Activated naive CD8-positive, alpha-beta T cell treated with anti-CD3 and anti-CD28 coated beads, Interleukin-2, amount 50 U/mL, for 16 hours (primary cell): ENCODE measurements around the gene FAM72C.
"Not testable (repeated sequence)": the region's sequence is repeated elsewhere in the genome, so short reads cannot be mapped to it uniquely, and the experiment has no call there.

Source experiments
- DNase-seq: peaks from one replicate; pipeline ENCODE4 v3.0.0-alpha.2; 2020; ENCODE audit warnings: low read depth, low spot score

FAM72C gene

DNA sequence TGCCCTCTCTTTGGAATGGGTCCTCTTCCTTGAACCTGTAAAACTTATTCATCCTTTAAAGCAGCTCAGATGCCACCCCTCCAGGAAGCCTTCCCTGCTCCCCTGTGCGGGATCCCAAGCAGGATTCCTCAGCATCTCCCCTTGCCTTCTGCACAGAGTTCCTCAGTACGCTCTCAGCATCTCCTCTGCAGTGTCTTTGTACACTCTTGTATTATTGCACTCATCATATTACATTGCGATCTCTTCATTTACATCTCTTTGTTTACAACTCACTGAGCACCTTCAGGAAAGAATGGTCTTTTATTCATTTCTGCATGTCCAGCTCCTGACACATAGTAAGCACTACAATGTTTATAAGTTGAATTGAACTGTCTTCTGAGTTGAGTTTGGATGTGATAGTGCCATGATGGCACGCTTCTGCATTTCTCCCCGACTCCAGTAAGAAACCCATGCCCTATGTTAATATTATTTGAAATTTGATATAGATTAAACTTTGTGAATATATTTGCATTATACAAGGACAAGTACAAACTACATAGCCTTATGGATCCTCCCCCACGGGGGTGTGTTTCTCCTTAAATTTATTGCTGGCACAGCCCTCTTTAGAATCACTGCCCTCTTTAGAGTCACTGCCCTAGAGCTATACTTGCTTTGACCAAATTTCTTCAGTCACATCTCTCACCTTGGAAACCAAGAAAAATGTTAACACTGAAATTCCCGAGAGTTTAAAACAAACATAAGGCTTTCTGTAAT lies 13.1 kb upstream of the FAM72C start:
- not testable (repeated sequence) for DNase-seq

DNA sequence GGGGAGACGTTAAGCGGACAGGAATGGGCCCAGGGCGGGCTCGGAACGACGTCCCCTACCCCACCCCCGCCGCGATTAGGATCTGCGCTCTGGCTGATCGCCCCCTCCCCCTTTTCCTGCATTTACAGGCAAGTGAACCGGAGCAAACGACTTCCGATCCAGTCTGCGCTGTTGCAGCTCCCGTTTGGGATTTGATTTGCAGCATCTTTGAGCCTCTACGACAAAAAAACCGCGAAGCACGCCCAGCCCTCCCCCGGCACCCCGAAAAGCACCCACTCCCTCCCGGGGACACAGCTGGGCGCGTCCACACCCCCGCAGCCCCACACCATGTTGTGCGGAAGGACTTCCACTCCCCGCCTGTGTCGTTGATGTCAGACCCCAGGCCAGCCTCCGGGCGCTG lies 2.6 kb upstream of the FAM72C start:
- DNase-seq = not testable (repeated sequence)

DNA sequence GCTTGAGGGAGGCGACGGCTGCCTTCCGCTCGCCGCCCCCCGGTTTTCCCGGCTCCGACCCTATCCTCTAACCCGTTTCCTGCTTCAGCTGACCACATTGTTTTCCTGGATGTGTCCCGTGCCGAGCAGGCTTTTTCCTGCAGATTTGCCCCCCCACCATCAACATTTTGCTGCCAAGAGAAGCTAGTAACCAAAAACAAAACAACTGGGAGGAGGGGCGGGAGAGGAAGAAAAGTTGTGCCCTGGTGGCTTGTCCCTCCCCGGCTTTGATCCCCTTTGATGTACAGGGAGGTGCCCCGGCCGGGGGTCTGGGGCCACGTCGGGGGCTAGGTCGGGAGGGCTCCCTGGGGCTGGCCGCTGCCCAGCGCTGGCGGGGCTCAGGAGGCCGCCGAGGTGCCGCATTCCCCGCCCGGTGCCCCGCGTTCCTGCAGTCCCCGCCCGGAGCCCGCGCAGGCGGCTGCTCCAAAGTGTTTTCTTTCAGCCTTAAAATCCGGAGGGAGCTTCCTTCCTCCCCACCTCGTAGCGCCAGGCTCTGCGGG lies 2.2 kb upstream of the FAM72C start:
- DNase-seq = not testable (repeated sequence)

DNA sequence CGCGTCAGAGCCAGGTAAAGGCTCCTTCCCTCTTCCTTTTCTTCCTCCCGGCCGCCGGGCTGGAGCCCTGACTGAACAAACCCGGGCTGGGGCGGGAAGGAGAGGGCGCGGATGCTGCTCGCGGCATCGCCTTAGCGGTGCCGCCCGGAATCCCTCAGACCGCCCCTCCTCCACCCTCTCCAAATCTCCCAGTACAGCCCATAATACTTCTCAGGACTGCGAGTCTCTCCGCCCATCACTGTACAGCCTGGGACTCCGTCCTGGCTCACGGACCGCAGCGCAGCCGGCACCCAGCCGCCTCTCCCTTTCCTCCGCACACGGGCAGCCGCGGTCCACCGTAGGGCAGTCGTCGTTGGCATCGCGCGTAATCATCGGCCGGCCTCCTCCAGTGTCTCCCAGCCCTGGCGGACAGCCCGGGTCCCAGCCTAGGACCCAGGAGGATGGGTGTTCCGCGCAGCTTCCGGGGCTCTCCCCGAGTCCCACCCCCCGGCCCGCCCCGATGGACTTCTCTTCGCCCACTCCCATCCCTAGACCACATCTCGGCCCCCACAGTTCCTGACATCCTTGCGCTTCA lies 1.1 kb upstream of the FAM72C start:
- not testable (repeated sequence) for DNase-seq

DNA sequence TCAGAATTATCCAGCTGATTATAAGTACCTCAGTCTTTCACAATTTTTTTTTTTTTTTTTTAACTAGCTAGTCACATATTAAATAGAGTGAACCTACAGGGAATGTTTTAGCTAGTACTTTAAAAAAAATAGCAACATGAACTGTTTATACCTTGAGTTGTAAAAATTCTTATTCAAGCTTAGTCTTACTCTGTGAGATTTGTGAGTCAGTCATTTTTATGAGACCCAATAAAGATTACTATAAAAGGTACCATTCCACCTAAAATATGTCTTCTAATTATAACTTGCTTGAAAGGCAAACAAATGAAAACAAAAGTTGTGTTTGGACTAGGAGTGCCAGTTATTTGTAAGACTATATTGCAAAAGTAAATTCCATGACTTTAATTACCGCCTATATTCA lies 5.9 kb downstream of the FAM72C start:
- not testable (repeated sequence) for DNase-seq

DNA sequence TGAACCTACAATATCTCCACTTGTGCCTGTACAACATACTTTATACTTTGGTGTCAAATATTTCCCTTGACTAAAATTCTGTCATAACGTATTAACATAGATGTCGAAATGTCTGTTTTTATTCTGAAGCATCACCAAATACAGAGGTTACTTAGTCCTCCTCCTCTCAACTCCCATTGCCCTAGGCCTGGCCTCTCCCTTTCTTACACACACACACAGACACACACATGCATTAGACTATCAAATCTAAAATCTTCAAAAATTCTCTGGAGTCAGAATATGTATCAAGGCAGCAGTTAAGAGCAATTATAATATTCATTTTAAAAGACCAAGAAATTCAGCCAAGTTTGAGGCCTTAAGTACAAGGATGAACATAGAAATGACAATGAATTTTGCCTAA lies 7.5 kb downstream of the FAM72C start:
- not testable (repeated sequence) for DNase-seq

DNA sequence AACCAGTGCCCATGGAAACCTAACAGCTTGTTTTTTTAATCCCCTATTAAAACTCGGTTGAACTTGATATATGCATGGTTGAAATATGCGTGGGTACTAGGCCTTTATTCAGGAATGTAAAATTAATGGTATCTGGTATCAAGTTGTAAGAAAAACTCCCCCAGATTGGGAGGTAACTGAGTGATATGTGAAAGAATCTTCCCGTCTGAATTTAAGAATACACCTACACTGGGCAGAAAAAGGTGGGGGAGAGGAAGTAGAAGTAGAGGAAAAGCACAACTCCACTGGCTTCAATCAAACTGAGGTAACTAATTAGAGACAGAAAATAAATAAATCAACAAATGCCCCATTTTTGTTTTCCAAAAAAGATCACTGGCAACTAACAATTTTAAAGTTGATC lies 15.9 kb downstream of the FAM72C start:
- DNase-seq = not testable (repeated sequence)

DNA sequence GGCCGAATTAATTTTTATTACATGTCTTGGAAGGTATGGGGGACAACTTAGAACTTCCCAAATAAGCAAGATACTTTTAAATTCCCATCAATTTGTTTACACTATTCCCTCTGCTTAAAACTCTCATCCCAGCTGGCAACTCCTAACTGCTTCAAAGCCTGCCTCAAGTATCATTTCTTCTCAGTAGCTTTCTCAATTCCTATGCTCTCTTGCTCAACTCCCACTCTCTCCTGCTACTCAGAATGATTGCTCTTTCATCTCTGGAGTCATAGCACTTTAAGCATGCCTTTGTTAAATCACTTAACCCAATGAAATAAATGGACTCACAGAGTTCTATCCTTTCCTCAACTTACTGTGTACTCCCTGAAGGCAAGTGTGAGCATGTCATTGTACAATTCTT lies 18.9 kb downstream of the FAM72C start:
- DNase-seq = not testable (repeated sequence)

DNA sequence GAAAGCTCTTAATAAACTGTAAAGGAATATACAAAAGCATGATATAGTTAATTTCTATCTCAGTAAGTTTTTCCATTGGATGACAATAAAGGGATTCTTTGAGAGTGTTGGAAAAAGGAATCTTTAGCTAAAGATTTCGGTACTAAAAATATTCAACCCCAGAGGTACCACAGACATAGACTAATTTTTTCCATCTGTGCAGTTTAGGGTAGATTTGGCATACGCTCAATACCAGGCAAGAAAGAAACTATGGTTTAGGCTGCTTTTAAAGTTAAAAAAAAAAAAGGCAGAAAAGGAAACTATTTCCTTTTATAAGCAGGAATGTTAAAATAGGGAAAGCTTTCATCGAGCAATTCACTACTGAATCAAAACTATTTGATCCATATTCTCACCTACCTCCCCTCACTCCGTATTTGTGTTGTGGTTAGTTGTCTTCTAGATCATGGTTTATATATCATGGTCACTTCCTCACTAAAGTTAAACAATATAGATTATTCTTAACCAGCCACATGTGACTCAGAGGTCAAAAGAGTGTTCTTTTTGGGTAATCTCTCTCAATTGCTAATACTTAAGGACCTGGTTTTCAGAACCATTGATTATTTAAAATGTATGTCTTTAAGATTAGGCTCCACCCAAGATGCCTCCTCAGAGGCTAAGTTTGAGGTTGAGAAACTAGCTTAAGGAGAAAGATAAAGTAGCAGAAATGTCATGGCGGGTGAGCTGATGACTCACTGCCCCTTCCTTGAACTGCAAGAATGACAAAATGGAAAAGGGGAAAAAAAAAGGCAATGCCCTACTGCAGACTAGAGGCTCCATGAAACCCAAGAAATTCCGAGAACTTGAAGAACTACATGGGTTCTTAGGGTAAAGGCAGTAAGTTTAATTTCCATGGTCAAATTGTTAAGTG lies 20.0 kb downstream of the FAM72C start:
- DNase-seq = not testable (repeated sequence)

DNA sequence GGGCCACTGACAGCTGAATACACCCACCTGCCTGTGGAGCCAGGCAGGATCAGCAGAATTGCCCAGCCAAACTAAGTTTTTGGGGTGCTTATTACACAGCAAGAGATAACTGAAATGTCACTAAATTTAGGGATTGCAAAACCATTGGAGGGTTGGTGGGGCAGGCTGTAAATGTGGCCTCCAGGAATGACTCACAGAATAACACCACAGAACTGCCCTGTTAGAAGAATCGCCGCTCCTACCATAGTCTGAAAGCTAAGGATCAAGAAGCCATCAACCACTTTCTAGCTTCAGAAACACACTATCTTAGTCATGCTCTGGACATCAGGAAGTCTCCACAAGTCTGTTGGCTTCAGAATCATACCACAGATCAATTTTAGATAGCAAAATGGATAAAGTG lies 24.0 kb downstream of the FAM72C start:
- DNase-seq = not testable (repeated sequence)

DNA sequence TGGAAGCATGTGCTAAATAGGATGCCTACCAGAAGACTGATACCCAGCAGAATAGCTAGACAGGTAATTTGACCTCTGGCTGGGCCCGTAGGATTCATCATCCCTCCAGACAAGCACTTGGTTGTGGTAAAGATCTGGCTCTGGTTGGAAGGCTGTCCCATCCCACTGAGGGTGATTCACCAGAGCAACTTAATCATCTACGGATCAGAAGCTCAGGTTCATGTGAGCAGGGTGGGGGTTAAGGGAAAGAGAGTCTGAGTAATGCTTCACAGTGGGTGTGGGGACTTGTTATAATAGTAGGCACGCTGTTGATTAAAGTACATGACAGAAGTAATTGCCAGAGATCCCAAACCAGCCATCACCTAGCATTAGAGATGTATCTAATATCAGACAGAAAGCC lies 26.5 kb downstream of the FAM72C start:
- not testable (repeated sequence) for DNase-seq

DNA sequence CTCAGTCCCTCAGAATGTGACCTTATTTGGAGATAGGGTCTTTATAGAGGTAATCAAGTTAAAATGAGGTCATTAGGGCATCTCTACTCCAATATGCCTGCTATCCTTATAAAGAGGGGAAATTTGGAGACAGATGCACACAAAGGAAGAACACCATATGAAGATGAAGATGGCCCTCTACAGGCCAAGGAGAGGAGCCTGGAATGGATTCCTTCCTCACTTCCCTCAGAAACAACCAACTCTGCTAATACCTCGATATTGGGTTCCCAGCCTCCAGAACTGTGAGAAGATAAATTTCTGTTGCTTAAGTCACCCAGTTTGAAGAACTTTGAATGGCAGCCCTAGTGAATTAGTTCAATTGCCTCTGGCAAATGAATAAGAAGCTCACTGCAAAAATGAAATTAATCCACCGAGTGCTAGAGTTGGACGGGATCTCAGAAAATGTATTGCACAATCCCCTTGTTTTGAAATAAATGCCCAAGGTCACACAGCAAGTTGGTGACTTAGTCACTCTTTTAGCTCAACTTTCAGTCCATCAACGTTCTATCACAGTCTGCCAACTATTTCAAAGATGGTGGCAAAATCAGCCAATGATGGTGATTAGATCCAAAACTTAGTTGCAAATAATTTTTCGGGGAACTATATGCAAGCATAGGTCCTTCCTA lies 27.1 kb downstream of the FAM72C start:
- DNase-seq = not testable (repeated sequence)

DNA sequence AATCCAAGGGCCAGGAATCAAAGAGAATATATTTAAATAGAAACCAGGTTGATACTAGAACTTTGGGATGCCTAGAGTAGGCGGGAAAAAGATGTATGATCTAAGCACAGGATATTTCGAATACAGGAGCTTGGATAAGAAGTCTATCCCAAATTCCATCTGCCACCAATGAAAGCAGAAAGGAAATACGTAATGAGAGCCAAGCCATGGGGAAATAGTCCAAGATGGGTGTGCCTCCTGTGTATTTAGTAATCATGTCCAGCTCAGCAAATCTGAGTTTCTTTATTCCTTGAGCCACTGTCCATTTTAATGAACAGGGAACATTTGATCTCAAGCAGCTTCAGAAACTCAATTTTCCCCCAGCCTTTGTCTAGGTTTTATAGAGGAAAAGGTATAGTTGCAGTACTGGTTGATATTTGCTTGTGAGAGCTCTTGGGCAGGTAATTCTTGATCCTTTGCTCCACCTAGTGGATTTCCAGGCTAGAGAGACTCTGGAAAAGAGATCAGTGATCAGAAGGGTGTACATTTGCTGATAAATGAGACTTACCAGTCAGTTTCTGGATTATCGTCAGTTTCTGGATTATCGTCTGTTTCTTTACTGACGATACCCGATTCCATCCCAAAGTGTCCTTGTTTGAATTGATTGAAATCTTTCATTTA lies 28.3 kb downstream of the FAM72C start:
- DNase-seq = not testable (repeated sequence)

DNA sequence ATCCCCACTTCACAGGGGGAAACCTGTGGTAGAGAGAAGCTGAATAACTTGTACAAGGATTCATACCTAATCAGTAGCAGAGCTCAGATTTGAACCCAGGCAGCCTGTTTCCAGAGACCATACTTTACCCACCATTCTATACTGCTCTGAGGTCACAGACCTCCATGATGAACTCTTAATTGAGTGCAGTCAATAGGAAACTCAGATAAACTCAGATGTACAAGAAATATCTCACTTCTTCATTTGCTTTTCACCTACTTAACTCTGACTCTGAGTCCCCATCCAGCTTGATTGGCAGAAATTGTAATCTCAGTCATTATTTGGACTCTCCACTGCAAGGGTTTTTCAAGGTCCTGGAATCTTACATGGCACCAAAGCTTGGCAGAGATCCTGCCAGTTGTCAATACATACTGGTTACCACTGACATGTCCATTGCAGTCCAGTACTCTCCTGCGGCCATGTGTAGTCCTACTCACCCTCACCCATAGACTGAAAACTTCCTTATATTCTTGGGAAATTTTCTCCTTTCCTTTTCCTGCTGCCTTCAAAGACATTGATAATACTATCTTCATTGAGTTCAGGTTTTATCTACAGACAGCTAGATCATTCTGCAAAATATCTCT lies 29.4 kb downstream of the FAM72C start:
- DNase-seq = not testable (repeated sequence)

DNA sequence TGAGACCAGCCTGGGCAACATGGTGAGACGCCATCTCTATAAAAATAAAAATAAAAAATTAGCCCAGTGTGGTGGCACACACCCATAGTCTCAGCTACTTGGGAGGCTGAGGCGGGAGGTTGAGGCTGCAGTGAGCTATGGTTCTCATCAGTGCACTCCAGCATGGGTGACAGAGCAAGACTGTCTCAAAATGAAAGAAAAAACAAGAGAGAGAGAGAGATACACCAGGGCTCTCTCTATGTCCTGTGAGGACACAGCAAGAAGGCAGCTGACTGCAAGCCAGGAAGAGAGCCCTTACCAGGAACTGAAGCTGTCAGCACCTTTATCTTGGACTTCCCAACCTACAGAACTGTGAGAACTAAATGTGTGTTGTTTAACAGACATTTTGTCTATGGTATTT lies 32.1 kb downstream of the FAM72C start:
- DNase-seq = not testable (repeated sequence)

DNA sequence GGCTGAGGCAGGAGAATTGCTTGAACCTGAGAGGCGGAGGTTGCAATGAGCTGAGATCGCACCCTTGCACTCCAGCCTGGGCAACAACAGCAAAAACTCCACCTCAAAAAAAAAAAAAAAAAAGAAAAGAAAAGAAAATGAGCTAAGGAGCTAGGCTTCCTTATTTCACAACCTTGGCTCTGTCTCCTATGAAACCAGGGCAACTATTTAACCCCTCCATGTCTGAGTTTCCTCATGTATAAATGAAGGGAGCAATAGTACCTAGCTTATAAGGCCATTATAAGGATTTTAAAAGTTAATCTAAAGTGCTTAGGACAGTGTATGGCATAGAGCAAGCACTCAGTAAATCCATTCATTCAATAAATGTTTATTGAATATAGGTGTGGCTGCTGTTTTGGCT lies 32.9 kb downstream of the FAM72C start:
- not testable (repeated sequence) for DNase-seq

DNA sequence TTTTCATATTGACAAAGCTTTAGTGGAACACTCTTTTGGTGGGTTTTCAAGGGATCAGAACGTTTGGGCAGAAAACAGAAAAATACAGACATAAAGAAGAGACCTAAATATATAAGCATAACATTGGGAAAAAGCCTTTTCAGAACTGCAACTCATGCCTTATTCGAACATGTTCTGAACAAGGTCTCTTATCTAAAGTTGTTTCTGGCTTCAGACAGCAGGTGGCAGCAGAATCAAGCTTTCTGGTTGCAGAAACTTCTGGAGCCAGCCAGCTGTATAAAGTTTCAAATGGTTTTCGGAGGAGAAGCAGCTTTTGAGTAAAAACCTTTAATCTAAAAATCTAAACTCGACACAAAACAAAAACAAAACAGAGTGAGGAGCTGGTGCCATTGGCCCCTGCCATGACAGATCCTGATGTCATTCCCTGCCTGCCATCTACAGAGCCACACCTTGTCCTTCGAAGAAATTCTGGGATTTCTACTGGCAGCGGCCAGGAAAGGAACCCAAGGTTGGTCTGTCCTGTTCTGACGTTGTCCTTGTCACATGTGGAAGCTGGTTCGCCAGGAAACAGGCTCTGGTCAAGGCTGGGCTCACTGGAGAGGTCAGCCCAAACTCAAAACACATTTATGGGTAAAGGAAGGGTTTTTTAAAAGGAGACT lies 35.2 kb downstream of the FAM72C start:
- DNase-seq = peak; percentile 0

DNA sequence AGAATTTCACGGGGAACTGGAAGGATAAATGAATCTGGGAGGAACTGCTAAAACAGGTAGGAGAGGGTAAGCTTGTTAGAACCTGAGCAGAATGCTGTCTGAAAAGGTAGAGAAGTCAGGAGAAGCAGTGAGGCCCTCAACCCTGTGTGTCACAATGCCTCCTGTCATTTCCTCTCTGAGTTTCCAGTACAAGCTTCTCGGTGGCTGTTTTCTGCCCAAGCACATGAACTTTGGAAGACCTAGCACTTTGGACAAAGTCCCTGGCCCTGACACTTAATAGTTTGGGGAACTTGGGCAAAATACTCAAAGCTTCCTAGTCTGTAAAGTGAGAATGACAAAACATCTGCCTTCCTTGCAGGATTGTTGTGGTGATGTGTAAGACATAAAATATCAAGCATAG lies 52.7 kb downstream of the FAM72C start:
- not testable (repeated sequence) for DNase-seq

DNA sequence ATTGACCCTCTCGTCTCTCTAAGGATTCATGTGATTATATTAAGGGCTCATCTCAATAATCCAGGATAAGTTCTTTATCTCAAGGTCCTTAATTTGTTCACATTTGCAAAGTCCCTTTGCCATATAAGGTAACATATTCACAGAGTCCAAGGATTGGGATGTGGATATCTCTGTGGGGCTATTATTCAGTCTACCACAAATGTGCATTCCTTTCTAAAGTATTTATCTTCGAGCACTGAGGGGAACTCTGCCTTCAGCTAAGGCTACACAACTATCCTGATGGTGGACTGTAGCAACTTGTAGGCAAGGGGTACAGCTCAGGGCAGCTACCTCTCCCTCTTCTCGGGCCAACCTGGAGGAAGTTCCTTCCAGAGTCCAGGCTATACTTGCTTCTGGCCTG lies 53.2 kb downstream of the FAM72C start:
- not testable (repeated sequence) for DNase-seq

DNA sequence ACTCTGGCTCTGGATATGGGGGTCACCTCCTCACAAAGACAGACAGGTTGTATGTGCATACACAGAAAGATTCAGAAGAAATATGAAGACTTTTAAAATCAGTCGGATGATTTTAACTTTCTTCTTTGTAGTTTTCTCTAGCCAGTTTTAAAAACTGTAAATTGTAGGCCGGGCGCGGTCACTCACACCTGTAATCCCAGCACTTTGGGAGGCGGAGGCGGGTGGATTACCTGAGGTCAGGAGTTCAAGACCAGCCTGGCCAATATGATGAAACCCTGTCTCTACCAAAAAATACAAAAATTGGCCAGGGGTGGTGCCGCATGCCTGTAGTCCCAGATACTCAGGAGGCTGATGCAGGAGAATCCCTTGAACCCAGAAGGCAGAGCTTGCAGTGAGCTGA lies 58.1 kb downstream of the FAM72C start:
- not testable (repeated sequence) for DNase-seq
